SU-DHL-6 (cell line): Measurements from ENCODE around the gene RPSA.
"Not testable (repeated sequence)": the region's sequence is repeated elsewhere in the genome, so short reads cannot be mapped to it uniquely, and the experiment has no call there.

ENCODE experiments used
- CTCF ChIP-seq: fragments of 200-600 bp; sonication (generic); IDR thresholded peaks from one replicate; pipeline ENCODE4 v1.5.1; 2017; ENCODE audit warnings: antibody characterized with exemption, mild to moderate bottlenecking, low read length, moderate library complexity; ENCODE audit not compliant: insufficient read depth, poor library complexity, severe bottlenecking
- EZH2phosphoT487 ChIP-seq: fragments of 200-600 bp; sonication (generic), shearing (Covaris generic); conservative IDR thresholded peaks from 2 replicates; pipeline ENCODE4 v1.6.1; 2018; ENCODE audit warnings: mild to moderate bottlenecking, antibody characterized with exemption, low read length, moderate library complexity, mixed read lengths

GRCh38 chr3:39458579-39458978 is 52.1 kb downstream of the RPSA start:
- TF ChIP-seq EZH2phosphoT487, CTCF: not testable (repeated sequence)
